ENCODE measurements around the gene SUPV3L1. TPM values are rescaled to one million over a fixed set of nuclear protein-coding genes. Genes with fewer than 3 reads are reported as not detected.

SUPV3L1 gene
- total and polyA plus RNA-seq, 2 of the 8 experiments (the other 6 are each of a cell fraction or from before 2014, with no cell fraction given) = 34.6 to 45.6 TPM

GRCh38 chr10:69201045-69201444 lies 21.0 kb downstream of the SUPV3L1 start:
- Histone ChIP-seq H3K9me3 (ENCODE audit: insufficient read depth in 2 of 2, low read depth in 1 of 2, low read length in 1 of 2) (no peaks in the 10 kb centered on the region), H2BK120ac (replicated peaks; ENCODE audit: low read depth, low read length) (no peak overlapping the region), H4K20me1 (replicated peaks in 1 of 2; ENCODE audit: control insufficient read depth in 1 of 2, insufficient read depth in 2 of 2, low read length in 2 of 2) (no peaks in the 10 kb centered on the region), H3K14ac (ENCODE audit: insufficient read length) (no peak overlapping the region), H3K18ac (ENCODE audit: extremely low read depth, low read length) (no peak overlapping the region), H3K4me3 (ENCODE audit: extremely low read depth in 1 of 4, insufficient read depth in 2 of 4, low read depth in 3 of 4, low read length in 4 of 4) (no peak overlapping the region), H3K27me3 (replicated peaks in 1 of 4; ENCODE audit: control insufficient read depth in 3 of 4, extremely low read depth in 1 of 4, insufficient read depth in 3 of 4, low read length in 3 of 4) (no peaks in the 10 kb centered on the region), H2BK12ac (ENCODE audit: low read depth, low read length) (no peak overlapping the region), H3K4me2 (ENCODE audit: insufficient read depth in 1 of 2, low read depth in 2 of 2, low read length in 2 of 2) (no peak overlapping the region), H3K23me2 (ENCODE audit: low read depth, low read length) (no peaks in the 10 kb centered on the region), H3K4me1 (replicated peaks in 1 of 4; ENCODE audit: control insufficient read depth in 3 of 4, insufficient read depth in 4 of 4, low read length in 3 of 4) (no peaks in the 10 kb centered on the region), H3K36me3 (ENCODE audit: control insufficient read depth in 2 of 4, insufficient read depth in 4 of 4, low read length in 3 of 4) (peaks cover 7 to 43% (median 34%) of the 10 kb centered on the region in 4 experiments; a peak in 7 of 8 replicates), H2BK15ac (ENCODE audit: low read length) (no peak overlapping the region), H3K23ac (ENCODE audit: insufficient read length) (no peak overlapping the region), H4K5ac (ENCODE audit: insufficient read length, low read depth, low read length) (no peak overlapping the region), H2BK5ac (ENCODE audit: low read depth, low read length) (no peak overlapping the region), H3K56ac (replicated peaks; ENCODE audit: insufficient read length, low read depth, low read length) (no peak overlapping the region), H3K9ac (replicated peaks in 1 of 4; ENCODE audit: extremely low read depth in 1 of 4, low read depth in 3 of 4, low read length in 3 of 4) (no peak overlapping the region), H3K79me1 (ENCODE audit: low read depth, low read length) (no peaks in the 10 kb centered on the region), H4K91ac (replicated peaks; ENCODE audit: insufficient read length, low read length) (no peak overlapping the region), H4K8ac (ENCODE audit: extremely low read depth, insufficient read depth, low read length) (no peak overlapping the region), H2AFZ (ENCODE audit: low read length) (no peak overlapping the region), H2BK20ac (ENCODE audit: low read length) (no peak overlapping the region), H2AK5ac (ENCODE audit: low read depth, low read length) (no peak overlapping the region), H3K4ac (replicated peaks; ENCODE audit: insufficient read length, low read depth, low read length) (no peak overlapping the region), H3K79me2 (ENCODE audit: control insufficient read depth in 1 of 2, insufficient read depth in 2 of 2, low read length in 2 of 2) (no peaks in the 10 kb centered on the region), H3K27ac (ENCODE audit: low read depth, low read length) (no peak overlapping the region)
- CTCF ChIA-PET (ENCODE audit: partially characterized antibody) = interaction anchor here (0.9 to 2.9 kb wide), 3 partner anchors 11 to 27 kb away, joined by 3 to 9 read pairs (median 4); no protein-coding TSS in a partner anchor
- WGBS, 2 experiments (ENCODE audit: extremely low coverage in 1 of 2, insufficient coverage in 1 of 2, insufficient read length in 1 of 2, insufficient replicate concordance in 2 of 2, low coverage in 1 of 2, low lambda C conversion rate in 2 of 2, missing lambda C conversion rate in 1 of 2) = 91% methylated on average over 2 of the region's 2 CpGs; no CpG with 5 or more reads in 1 of the 2 experiments
- POLR2A ChIA-PET (ENCODE audit: partially characterized antibody) = no interaction called here
- FAIRE-seq = no peak
- no peak for DNase-seq (ENCODE audit: low read depth in 1 of 2, low spot score in 2 of 2)
- TF ChIP-seq SP4 (IDR thresholded peaks at IDR 0.05; ENCODE audit: low read length) (no peak), HDAC6 (IDR thresholded peaks at IDR 0.05; ENCODE audit: low read depth, low read length) (no peak), NANOG (IDR thresholded peaks at IDR 0.05; ENCODE audit: insufficient read depth, low read depth, low read length, poor library complexity, severe bottlenecking) (no peak), NRF1 (IDR thresholded peaks at IDR 0.05; ENCODE audit: low read depth, low read length) (no peak), KDM4A (IDR thresholded peaks at IDR 0.05; ENCODE audit: low read depth, low read length, severe bottlenecking) (no peak), POU5F1 (IDR thresholded peaks at IDR 0.05; ENCODE audit: low read depth, low read length) (no peak), RBBP5 (IDR thresholded peaks at IDR 0.05; ENCODE audit: borderline replicate concordance, low read depth, low read length) (no peak), SAP30 (IDR thresholded peaks at IDR 0.05; ENCODE audit: insufficient read depth, insufficient replicate concordance, low read length) (no peak), SIX5 (IDR thresholded peaks at IDR 0.05; ENCODE audit: low read depth, low read length) (no peak), KDM5A (IDR thresholded peaks at IDR 0.05; ENCODE audit: low read length) (no peak), ASH2L (IDR thresholded peaks at IDR 0.05; ENCODE audit: low read length) (no peak), TBP (IDR thresholded peaks at IDR 0.05; ENCODE audit: low read depth, low read length) (no peak)
- TF ChIP-seq, protein P1, sequence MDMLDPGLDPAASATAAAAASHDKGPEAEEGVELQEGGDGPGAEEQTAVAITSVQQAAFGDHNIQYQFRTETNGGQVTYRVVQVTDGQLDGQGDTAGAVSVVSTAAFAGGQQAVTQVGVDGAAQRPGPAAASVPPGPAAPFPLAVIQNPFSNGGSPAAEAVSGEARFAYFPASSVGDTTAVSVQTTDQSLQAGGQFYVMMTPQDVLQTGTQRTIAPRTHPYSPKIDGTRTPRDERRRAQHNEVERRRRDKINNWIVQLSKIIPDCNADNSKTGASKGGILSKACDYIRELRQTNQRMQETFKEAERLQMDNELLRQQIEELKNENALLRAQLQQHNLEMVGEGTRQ (IDR thresholded peaks at IDR 0.05; ENCODE audit: low read length) = no peak

Measured in H1 (cell line).